Right lobe of liver (tissue), 6 donors: Measurements from ENCODE around the gene CACNA1C. TPM values are rescaled to one million over a fixed set of nuclear protein-coding genes. Genes with fewer than 3 reads are reported as not detected.

Source experiments
- ATAC-seq, 4 donors: fragments of 200-7000 bp; cut with Tn5 transposase; one replicate each; pipeline ENCODE4 v1.9.1; 2020; ENCODE audit warnings: mild to moderate bottlenecking in 4 of 4, moderate library complexity in 4 of 4
- DNase-seq, 3 donors: peaks; one replicate each; pipeline ENCODE4 v3.0.0-alpha.2; 2020
- H3K27ac ChIP-seq, 3 donors: fragments of 200-600 bp; one replicate each; pipeline ENCODE4 v1.8.0; 2022
- H3K27me3 ChIP-seq, 2 donors: fragments of 200-600 bp; one replicate each; pipeline ENCODE4 v1.8.0; 2022
- H3K36me3 ChIP-seq, 4 donors: fragments of 200-600 bp; sonication (generic) in 1 of 4; one replicate each; pipeline versions ENCODE4 v1.5.1 to v1.8.0; 2017 to 2022; ENCODE audit warnings: control low read depth in 1 of 4
- H3K4me1 ChIP-seq, 4 donors: fragments of 200-600 bp; sonication (generic) in 1 of 4; one replicate each; pipeline versions ENCODE4 v1.5.1 to v1.8.0; 2017 to 2022; ENCODE audit warnings: control low read depth in 1 of 4
- H3K4me3 ChIP-seq, 3 donors: fragments of 200-600 bp; one replicate each; pipeline ENCODE4 v1.8.0; 2022
- H3K9me3 ChIP-seq, 4 donors: fragments of 200-600 bp; sonication (generic) in 1 of 4; one replicate each; pipeline versions ENCODE4 v1.5.1 to v1.8.0; 2017 to 2022; ENCODE audit warnings: control low read depth in 1 of 4
- POLR2A ChIP-seq: fragments of 450-650 bp; IDR thresholded peaks from one replicate; pipeline ENCODE4 v1.6.1; 2017; ENCODE audit warnings: antibody characterized with exemption, mild to moderate bottlenecking
- whole genome bisulfite sequencing: methylation state at CpG from one replicate; pipeline ENCODE4 v1.1.6; 2018; ENCODE audit warnings: low coverage, low lambda C conversion rate; ENCODE audit not compliant: insufficient coverage; ENCODE audit errors: missing lambda C conversion rate; 5-methylcytosine and 5-hydroxymethylcytosine counted together
- intact Hi-C, 2 donors: fragments of 100-400 bp; cut with DNase I; formaldehyde crosslinking; loops; one replicate each; pipeline versions ENCODE4 v1.11.2 to v1.14.1; 2022
- total RNA-seq, 6 experiments: library from RNA; depleted of rRNA in 2 of 6; stranded (reverse); fragments of >200 nt in 2 of 6; fragmentation: NEBNext Ultra II Directional in 3 of 6; extraction: Animal tissue kit (Norgen Biotek cat#: 25700) in 3 of 6; gene quantifications; one replicate each; pipeline versions ENCODE4 v1.1.0 to v1.2.4, GENCODE V29; 2016 to 2023
- TF ChIP-seq, protein P1 (sequence below), 4 donors: fragments of 200-600 bp in 3 of 4; fragments of 450-650 bp in 1 of 4; IDR thresholded peaks; one replicate each; pipeline versions ENCODE4 v1.5.1 to v1.8.0; 2016 to 2022; ENCODE audit warnings: antibody characterized with exemption in 4 of 4, mild to moderate bottlenecking in 2 of 4
- donor health status: DM: no; HTN: yes; CAD: no.
- donor health status: DM: no; HTN: no; CAD: no.
- donor health status: DM: no; HTN: no; CAD: no.
- donor health status: DM: no; HTN: yes; CAD: no.
- donor health status: DM: no; HTN: yes; CAD: no.

The CACNA1C gene
- total RNA-seq, 6 experiments from 2014 or later, result 0.18 to 1.0 (median 0.57) TPM

DNA sequence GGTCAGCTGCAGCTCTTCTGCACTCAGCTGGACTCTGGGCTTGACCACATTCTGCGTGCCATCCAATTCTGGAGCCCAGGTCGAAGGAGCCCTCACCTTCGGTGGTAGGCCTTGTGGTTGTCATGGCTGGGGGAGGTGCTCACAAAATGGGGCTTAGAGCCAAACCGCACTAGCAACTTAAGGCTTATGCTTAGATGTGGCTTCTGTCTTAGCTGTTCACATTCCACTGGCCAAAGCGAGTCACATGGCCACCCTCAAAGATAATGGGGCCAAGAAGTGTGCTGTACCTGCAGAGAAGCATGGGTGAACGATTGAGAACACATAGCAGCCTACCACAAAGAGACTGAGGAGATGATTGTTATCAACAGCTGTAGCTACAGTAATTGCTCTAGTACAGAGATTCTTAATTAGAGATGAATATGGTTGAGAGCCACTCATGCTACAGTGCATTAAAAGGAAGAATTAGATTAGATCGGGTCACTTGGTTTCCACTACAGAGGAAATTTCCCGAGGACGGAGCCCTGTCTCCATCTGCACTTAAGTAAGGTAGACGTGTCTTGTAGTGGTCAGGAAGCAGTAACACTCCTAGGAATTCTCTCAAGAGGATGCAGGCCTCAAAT, 407.4 kb downstream of the CACNA1C start:
- intact Hi-C loops, result no loop called here

DNA sequence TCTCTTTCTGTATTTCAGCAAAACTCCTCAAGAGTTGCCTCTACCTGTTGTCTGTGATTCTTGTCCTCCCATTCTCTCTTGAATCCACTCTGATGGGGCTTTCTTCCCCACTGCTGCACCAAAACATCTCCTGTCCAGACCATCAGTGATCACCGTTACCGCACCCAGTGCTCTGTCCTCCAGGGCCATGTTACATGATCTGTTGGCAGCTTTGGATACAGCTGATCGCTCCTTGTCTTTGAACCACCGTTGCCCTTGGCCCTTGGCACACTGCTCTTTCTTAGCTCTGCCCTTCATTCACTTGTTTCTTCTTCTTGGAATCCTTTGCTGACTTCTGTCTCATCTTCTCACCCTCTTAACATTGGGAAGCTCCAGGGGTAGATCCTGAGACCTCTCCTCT, 408.3 kb downstream of the CACNA1C start:
- Histone ChIP-seq H3K4me1 (no peaks in the 10 kb centered on the region), H3K4me3 (no peak overlapping the region), H3K36me3 (no peaks in the 10 kb centered on the region), H3K27ac (no peak overlapping the region), H3K27me3 (no peaks in the 10 kb centered on the region), H3K9me3 (no peaks in the 10 kb centered on the region)
- 80% methylated on average over 4 of the region's 4 CpGs for WGBS
- TF ChIP-seq, protein P1, sequence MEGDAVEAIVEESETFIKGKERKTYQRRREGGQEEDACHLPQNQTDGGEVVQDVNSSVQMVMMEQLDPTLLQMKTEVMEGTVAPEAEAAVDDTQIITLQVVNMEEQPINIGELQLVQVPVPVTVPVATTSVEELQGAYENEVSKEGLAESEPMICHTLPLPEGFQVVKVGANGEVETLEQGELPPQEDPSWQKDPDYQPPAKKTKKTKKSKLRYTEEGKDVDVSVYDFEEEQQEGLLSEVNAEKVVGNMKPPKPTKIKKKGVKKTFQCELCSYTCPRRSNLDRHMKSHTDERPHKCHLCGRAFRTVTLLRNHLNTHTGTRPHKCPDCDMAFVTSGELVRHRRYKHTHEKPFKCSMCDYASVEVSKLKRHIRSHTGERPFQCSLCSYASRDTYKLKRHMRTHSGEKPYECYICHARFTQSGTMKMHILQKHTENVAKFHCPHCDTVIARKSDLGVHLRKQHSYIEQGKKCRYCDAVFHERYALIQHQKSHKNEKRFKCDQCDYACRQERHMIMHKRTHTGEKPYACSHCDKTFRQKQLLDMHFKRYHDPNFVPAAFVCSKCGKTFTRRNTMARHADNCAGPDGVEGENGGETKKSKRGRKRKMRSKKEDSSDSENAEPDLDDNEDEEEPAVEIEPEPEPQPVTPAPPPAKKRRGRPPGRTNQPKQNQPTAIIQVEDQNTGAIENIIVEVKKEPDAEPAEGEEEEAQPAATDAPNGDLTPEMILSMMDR (IDR thresholded peaks at IDR 0.05), result no peak
- no peak for TF ChIP-seq POLR2A
- ATAC-seq (no peak), DNase-seq (no peak)
- intact Hi-C loops, result no loop called here

More for the DNA sequence above, 407.4 kb downstream of the CACNA1C start:
- 71% methylated on average over 8 of the region's 10 CpGs for WGBS
- DNase-seq (no peak), ATAC-seq (no peak)
- Histone ChIP-seq H3K4me3 (no peak overlapping the region), H3K36me3 (no peaks in the 10 kb centered on the region), H3K27me3 (no peaks in the 10 kb centered on the region), H3K4me1 (no peaks in the 10 kb centered on the region), H3K9me3 (no peaks in the 10 kb centered on the region), H3K27ac (no peak overlapping the region)
- TF ChIP-seq POLR2A, result no peak
- TF ChIP-seq, protein P1 (IDR thresholded peaks at IDR 0.05), result no peak

DNA sequence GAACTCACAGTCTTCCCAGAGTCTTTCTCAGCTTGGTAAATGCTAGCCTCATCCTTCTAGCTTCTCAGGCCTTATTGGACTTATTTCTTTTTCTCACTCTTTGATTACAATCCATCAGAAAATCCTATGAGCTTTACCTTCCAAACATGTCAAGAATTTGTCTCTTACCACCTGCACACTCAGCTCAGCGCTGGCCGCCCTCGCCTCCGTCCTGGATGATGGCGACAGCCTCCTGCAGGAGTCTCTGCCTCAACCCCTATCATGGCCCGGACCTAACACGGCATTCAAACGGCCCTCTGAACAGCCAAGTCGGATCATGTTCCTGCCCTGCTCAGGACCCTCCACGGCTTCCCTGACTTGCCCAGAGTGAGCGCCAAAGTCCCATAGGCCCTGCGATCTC, 408.9 kb downstream of the CACNA1C start:
- intact Hi-C loops, result no loop called here
- Histone ChIP-seq H3K4me3 (no peak overlapping the region), H3K36me3 (no peaks in the 10 kb centered on the region), H3K4me1 (no peaks in the 10 kb centered on the region), H3K9me3 (no peaks in the 10 kb centered on the region), H3K27ac (no peak overlapping the region), H3K27me3 (no peaks in the 10 kb centered on the region)
- WGBS, result 82% methylated on average over 7 of the region's 12 CpGs
- ATAC-seq, result no peak
- no peak for TF ChIP-seq POLR2A
- TF ChIP-seq, protein P1 (IDR thresholded peaks at IDR 0.05), result no peak
- DNase-seq, result no peak

DNA sequence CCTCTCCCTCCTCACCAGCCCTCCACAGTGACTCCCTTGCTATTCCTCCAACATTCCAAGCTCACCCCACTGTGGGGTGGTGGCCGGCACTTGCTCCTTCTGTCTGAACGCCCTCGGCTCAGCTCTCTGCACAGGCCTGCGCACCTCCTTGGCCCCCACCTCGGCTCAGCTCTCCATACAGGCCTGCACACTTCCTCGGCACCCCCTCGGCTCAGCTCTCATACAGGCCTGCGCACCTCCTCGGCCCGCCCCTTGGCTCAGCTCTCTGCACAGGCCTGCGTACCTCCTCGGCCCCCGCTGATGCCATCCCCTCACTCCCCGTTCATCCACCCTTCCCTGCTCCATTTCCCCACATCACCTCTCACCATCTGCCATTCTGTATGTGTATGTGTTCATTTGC, 409.3 kb downstream of the CACNA1C start:
- H3K4me1 ChIP-seq, result no peaks in the 10 kb centered on the region
- DNase-seq, result no peak
- H3K36me3 ChIP-seq, result no peaks in the 10 kb centered on the region
- no peaks in the 10 kb centered on the region for H3K9me3 ChIP-seq
- 85% methylated on average over 12 of the region's 14 CpGs for WGBS
- no peak overlapping the region for H3K4me3 ChIP-seq
- no peak overlapping the region for H3K27ac ChIP-seq
- peak in 1 of 4 donors; percentile 33 for ATAC-seq
- no peaks in the 10 kb centered on the region for H3K27me3 ChIP-seq
- TF ChIP-seq, protein P1 (IDR thresholded peaks at IDR 0.05), result no peak
- no peak for TF ChIP-seq POLR2A
- intact Hi-C loops, result no loop called here
